ENCODE measurements around the gene MDM1.
A peak's percentile ranks its signal among the peaks of the same experiment; 100 is the strongest.

The MDM1 gene

DNA sequence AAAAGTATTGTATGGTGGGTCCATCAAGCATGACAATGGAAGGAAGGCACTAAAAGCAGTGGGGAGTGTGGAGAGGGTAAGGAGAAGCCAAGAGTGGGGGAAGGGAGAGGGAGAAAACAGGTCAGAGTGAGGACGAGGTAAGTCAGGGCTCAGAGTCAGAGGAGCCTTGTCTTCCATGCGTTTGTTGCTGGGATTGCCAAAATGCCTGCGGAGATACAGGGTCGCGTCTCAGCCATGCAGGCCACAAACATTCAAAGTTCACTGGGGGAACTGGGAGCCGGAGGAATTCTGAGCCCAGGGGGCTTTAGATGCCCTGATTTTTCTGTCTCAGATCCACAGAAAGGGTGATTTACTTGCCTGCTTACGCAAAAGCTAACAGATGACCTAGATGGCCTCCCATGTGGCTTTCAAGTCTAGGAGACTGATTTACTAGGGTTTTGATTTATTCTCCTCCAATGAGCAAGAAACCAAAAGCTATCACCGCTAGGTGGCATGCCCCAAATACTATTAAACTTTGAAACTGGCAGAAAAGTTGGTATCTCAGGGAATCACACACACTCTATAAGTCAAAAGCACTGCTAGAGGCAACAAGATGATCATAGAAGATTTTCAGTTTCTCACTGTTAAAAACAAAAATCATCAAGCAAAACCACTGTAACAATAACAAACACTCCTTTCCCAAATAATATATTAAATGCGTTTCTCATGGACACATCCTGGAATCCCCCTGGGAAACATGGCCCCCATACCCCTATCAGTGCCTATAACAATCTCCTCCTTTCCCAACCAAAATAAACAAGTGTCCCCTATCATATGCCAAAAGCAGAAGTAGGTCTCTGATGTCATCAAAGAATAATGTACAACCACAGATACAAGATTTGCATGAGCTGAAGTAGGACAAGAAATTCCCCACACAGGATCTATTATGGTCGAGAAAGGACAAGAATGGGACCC, 26.6 kb upstream of the MDM1 start:
- ChIA-PET POLR2A (interaction anchor here (1.4 kb wide), 1 partner anchor 252 kb away, joined by 3 read pairs; the partner anchor contains the start of gene RAP1B), CTCF (interaction anchor here (0.6 to 1.4 kb wide), 2 partner anchors 23 to 48 kb away, joined by 3 to 5 read pairs; no protein-coding TSS in a partner anchor)
- peak; percentile 58 for DNase-seq (ENCODE audit: extremely low spot score)
- TF ChIP-seq ELF4 (IDR thresholded peaks at IDR 0.05) (no peak), L3MBTL2 (conservative IDR thresholded peaks at IDR 0.05) (peak; percentile 47), FOXA1 (IDR thresholded peaks at IDR 0.05) (no peak), SP1 (IDR thresholded peaks at IDR 0.05) (no peak), ZNF384 (IDR thresholded peaks at IDR 0.05) (0 out of 2 replicates have a peak, but pooled peaks have one; percentile 65), NFRKB (IDR thresholded peaks at IDR 0.05) (no peak), TARDBP (IDR thresholded peaks at IDR 0.05) (no peak), SUZ12 (IDR thresholded peaks at IDR 0.05) (no peak), BHLHE40 (IDR thresholded peaks at IDR 0.05; ENCODE audit: borderline replicate concordance) (no peak), LEF1 (IDR thresholded peaks at IDR 0.05; ENCODE audit: borderline replicate concordance) (no peak)
- TF ChIP-seq, protein P1, sequence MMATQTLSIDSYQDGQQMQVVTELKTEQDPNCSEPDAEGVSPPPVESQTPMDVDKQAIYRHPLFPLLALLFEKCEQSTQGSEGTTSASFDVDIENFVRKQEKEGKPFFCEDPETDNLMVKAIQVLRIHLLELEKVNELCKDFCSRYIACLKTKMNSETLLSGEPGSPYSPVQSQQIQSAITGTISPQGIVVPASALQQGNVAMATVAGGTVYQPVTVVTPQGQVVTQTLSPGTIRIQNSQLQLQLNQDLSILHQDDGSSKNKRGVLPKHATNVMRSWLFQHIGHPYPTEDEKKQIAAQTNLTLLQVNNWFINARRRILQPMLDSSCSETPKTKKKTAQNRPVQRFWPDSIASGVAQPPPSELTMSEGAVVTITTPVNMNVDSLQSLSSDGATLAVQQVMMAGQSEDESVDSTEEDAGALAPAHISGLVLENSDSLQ (IDR thresholded peaks at IDR 0.05) = peak; percentile 95

DNA sequence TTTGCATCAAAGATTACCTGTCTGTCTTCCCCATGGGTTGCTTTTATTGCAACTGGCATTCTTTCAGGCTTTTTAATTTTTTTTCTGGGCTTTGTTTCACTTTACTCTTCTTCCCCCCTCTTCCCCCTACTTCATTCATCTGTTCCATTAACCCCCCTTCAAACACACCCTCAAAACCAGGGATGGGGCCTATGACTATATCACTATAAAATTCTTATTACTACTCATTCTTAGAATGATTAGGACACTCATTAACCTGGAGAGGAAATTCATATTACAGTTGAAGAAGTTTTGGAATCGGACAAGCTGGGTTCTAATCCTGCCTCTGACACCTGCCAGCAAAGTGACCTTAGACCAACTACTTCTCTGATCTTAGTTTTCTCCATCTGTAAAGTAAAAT, 24.8 kb upstream of the MDM1 start:
- ChIA-PET POLR2A (interaction anchor here (1.9 kb wide), 1 partner anchor 254 kb away, joined by 4 read pairs; the partner anchor contains the start of gene RAP1B), CTCF (interaction anchor here (0.6 to 1.0 kb wide), 3 partner anchors 22 to 261 kb away, joined by 3 to 5 read pairs (median 3); no protein-coding TSS in a partner anchor)
- no peak for DNase-seq (ENCODE audit: extremely low spot score)
- TF ChIP-seq, protein P1 (IDR thresholded peaks at IDR 0.05) = no peak
- TF ChIP-seq FOXK2 (IDR thresholded peaks at IDR 0.05) = no peak

DNA sequence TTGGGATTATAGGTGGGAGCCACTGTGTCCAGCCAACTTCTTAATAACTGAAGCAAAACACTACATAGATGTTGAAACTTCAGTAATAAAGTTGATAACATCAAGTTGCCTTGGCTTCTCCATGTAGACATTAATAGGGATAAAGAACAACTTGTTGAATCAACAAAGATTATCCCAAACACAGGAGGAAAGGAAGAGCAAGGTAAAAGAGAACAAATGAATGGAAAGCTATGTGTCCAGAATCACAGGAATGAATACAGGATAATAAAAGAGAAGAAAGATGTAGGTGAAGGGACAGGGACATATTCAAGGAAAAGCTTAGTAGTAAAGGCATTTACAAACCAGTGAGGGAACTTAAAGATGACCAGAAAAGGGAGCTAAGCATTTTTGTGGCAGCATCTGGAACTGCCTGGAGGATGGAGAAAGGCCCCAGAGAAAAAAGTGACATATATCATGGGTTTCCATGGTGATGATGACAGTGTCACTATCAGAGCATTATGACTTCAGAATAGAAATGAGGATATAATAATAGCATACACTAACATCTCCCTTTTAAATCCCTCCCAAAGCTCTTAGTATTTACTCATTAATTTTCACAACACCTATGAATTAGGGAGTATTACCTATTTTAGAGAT, 24.0 kb upstream of the MDM1 start:
- no peak for DNase-seq (ENCODE audit: extremely low spot score)
- CTCF ChIA-PET = interaction anchor here (0.7 kb wide), 2 partner anchors 307 to 999 kb away, joined by 3 read pairs; no protein-coding TSS in a partner anchor
- POLR2A ChIA-PET = interaction anchor here (1.9 kb wide), 1 partner anchor 254 kb away, joined by 4 read pairs; the partner anchor contains the start of gene RAP1B

DNA sequence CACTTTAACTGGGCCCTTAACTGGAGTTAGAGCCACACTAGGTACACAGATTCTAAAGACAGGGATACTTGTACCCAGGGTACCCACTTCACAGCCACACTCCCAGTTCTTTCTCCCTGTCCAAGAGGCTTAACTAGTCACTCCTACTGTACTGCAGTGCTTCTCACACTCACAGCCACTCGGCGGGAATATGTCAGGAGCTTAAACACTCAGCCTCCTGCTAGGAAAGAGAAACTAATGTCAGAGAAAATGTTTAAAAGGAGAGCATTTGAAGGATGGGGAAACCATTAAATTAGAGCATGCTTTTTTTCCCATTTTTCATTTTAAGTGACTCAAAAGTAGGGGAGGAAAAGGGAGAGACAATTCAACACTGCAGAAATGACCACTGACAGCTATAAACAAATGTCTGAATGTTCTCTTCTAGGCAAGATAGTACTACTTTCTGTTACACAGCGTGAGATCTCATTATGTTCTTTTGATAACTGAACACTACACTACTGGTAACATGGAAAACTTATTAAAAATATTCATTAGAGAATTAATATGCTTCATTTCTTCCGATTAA, 22.9 kb upstream of the MDM1 start:
- TF ChIP-seq HDGF (IDR thresholded peaks at IDR 0.05; ENCODE audit: borderline replicate concordance) (no peak), CTBP1 (IDR thresholded peaks at IDR 0.05; ENCODE audit: borderline replicate concordance) (no peak), NFRKB (IDR thresholded peaks at IDR 0.05) (no peak), BHLHE40 (IDR thresholded peaks at IDR 0.05; ENCODE audit: borderline replicate concordance) (no peak), FOXM1 (IDR thresholded peaks at IDR 0.05; ENCODE audit: borderline replicate concordance) (no peak)
- DNase-seq (ENCODE audit: extremely low spot score) = no peak
- CTCF ChIA-PET = interaction anchor here (0.5 to 0.7 kb wide), 3 partner anchors 120 to 241 kb away, joined by 3 read pairs; no protein-coding TSS in a partner anchor
- POLR2A ChIA-PET = interaction anchor here (1.9 kb wide), 1 partner anchor 256 kb away, joined by 4 read pairs; the partner anchor contains the start of gene RAP1B

More for the DNA sequence above, 24.0 kb upstream of the MDM1 start:
- TF ChIP-seq, protein P1 (IDR thresholded peaks at IDR 0.05) = peak; percentile 81
- TF ChIP-seq NFRKB (IDR thresholded peaks at IDR 0.05) = no peak

DNA sequence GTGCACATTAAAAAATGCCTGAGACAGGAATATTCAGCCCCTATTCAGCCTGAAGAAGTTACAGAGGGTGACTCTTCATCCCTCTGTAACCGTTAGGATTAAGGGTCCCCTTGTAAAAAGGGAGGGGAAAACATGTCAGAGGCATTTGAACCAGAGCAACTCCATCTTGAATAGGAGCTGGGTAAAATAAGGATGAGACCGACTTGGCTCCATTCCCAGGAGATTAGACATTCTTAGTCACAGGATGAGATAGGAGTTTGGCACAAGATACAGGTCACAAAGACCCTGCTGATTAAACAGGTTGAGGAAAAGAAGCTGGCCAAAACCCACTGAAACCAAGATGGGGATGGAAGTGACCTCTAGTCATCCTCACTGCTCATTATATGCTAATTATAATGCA, 19.9 kb upstream of the MDM1 start:
- POLR2A ChIA-PET = no interaction called here
- no peak for TF ChIP-seq CTBP1 (IDR thresholded peaks at IDR 0.05; ENCODE audit: borderline replicate concordance)
- TF ChIP-seq ZNF384 (IDR thresholded peaks at IDR 0.05) = no peak
- TF ChIP-seq ELF4 (IDR thresholded peaks at IDR 0.05) = no peak
- TF ChIP-seq FOXK2 (IDR thresholded peaks at IDR 0.05) = no peak
- TF ChIP-seq BHLHE40 (IDR thresholded peaks at IDR 0.05; ENCODE audit: borderline replicate concordance) = no peak
- TF ChIP-seq NFRKB (IDR thresholded peaks at IDR 0.05) = no peak
- TF ChIP-seq SP1 (IDR thresholded peaks at IDR 0.05) = no peak
- TF ChIP-seq HDGF (IDR thresholded peaks at IDR 0.05; ENCODE audit: borderline replicate concordance) = no peak
- TF ChIP-seq, protein P1 (IDR thresholded peaks at IDR 0.05) = no peak
- DNase-seq (ENCODE audit: extremely low spot score) = no peak
- CTCF ChIA-PET = no interaction called here

DNA sequence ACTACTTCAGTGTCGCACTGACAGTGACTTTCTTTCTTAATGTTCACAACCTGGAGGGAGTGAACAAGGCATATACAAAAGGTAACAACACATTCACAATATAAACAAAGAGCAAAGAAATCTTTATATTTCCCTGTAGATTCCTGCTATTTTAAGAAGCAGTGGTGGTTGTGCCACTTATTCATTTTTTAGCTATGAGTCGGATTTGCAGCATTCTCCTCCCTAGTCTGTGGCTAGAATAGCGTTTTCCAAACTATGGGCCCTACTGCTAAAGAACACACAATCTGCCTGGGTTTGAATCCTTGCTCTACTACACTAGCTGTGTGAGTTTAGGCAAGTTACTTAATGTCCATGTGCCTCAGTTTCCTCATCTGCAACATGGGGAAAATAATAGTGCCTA, 18.6 kb upstream of the MDM1 start:
- POLR2A ChIA-PET = interaction anchor here (1.4 kb wide), 1 partner anchor 19 kb away, joined by 4 read pairs; no protein-coding TSS in a partner anchor
- TF ChIP-seq FOXK2 (IDR thresholded peaks at IDR 0.05) = no peak
- no peak for TF ChIP-seq HDGF (IDR thresholded peaks at IDR 0.05; ENCODE audit: borderline replicate concordance)
- no peak for TF ChIP-seq BHLHE40 (IDR thresholded peaks at IDR 0.05; ENCODE audit: borderline replicate concordance)
- no peak for TF ChIP-seq ARNT (IDR thresholded peaks at IDR 0.05)
- CTCF ChIA-PET = no interaction called here
- DNase-seq (ENCODE audit: extremely low spot score) = no peak

All from HEK293T (cell line).